Stomach (tissue), 4 donors: Measurements from ENCODE around the gene TNPO3.

Experiments used
- POLR2A ChIP-seq, 4 donors: fragments of 450-650 bp; IDR thresholded peaks; one replicate each; pipeline ENCODE4 v1.6.1; 2016; ENCODE audit warnings: antibody characterized with exemption in 4 of 4, control low read depth in 2 of 4, mild to moderate bottlenecking in 1 of 4, moderate library complexity in 1 of 4
- TF ChIP-seq, protein P1 (sequence below), 7 experiments: fragments of 450-650 bp in 4 of 7; fragments of 200-600 bp in 3 of 7; sonication (generic) in 3 of 7; IDR thresholded peaks; one replicate each; pipeline ENCODE4 v1.5.1; 2016 to 2019; ENCODE audit warnings: antibody characterized with exemption in 7 of 7, control low read depth in 2 of 7, mild to moderate bottlenecking in 1 of 7

DNA sequence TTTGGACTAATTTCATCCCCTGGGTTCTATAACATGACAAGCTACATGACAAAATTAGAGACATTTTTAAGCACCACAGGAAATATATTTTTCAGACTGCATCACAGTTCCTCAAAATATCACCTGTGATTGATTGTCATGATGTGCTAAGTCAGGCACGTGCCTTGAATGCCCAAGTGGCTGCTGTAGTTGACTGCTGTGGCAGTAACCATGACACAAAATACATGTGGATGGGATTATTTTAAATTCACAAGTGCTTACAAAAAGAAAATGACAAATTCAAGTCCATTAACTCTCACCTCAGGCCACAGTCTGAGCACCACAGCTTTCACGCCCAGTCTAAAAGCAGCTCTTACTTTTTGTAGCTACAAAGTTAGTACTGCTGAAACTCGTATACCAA is 45.5 kb downstream of the TNPO3 start:
- no peak for TF ChIP-seq POLR2A (IDR thresholded peaks at IDR 0.05)
- TF ChIP-seq, protein P1, sequence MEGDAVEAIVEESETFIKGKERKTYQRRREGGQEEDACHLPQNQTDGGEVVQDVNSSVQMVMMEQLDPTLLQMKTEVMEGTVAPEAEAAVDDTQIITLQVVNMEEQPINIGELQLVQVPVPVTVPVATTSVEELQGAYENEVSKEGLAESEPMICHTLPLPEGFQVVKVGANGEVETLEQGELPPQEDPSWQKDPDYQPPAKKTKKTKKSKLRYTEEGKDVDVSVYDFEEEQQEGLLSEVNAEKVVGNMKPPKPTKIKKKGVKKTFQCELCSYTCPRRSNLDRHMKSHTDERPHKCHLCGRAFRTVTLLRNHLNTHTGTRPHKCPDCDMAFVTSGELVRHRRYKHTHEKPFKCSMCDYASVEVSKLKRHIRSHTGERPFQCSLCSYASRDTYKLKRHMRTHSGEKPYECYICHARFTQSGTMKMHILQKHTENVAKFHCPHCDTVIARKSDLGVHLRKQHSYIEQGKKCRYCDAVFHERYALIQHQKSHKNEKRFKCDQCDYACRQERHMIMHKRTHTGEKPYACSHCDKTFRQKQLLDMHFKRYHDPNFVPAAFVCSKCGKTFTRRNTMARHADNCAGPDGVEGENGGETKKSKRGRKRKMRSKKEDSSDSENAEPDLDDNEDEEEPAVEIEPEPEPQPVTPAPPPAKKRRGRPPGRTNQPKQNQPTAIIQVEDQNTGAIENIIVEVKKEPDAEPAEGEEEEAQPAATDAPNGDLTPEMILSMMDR (IDR thresholded peaks at IDR 0.05): no peak
